GM15510 (cell line): ENCODE data around the gene ATP2A3.

ENCODE experiments used
- POLR2A ChIP-seq: IDR thresholded peaks from 3 replicates; pipeline ENCODE4 v1.6.1; 2011; ENCODE audit warnings: borderline replicate concordance; ENCODE audit not compliant: insufficient read length; ENCODE audit errors: extremely low read depth

Gene ATP2A3

DNA sequence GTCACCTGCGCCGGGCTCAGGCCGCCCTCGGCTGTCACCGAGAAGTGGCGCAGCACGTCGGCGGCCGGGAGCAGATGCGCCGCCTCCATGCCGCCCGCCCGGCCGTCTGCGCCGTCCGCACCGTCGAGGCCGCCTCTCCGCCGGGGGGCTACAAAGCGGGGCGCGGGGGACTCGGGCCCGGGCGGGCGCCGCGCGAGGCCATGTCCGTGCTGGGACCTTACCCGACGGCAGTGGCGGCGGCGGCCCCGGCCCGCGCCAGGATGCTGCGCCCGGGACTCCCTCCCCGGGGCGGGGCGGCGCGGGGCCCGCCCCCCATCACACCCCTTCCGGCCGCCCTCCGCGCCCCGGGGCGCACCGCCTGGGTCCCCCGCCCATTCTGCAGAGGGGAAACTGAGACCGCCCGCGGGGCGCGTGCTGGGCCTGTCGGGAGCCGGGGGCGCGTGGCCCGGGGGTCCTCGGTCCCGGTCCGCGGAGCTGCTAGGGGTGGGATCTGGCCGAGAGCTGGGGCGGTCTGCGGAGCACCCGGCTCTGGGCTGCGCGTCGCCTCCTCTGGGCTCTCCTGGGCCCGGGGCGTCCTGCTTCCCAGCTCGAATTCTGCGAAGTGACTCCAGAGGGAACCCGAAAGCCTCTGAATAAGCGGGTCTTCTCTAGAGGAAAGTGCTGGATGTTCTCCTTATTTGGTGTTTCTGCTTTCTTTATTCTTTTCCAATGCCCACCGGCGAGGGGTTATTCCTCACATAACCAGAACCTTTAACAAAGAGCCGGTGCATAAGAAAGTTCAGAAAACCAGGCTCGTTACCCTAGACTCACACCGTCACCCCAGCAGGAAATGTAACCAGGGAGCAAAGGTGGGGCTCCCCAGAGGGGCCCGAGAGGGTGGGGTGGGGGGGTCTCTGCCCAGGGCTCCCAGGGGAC is at the start of gene ATP2A3:
ATP2A3 (minus strand) TSS at position 235 of the 915 bp plus-strand sequence; CDS start at position 89, 146 bp downstream.
- TF ChIP-seq POLR2A, result peak; percentile 91

GRCh38 chr17:4010754-4011153 is 46.5 kb upstream of the ATP2A3 start:
- TF ChIP-seq POLR2A, result no peak

DNA sequence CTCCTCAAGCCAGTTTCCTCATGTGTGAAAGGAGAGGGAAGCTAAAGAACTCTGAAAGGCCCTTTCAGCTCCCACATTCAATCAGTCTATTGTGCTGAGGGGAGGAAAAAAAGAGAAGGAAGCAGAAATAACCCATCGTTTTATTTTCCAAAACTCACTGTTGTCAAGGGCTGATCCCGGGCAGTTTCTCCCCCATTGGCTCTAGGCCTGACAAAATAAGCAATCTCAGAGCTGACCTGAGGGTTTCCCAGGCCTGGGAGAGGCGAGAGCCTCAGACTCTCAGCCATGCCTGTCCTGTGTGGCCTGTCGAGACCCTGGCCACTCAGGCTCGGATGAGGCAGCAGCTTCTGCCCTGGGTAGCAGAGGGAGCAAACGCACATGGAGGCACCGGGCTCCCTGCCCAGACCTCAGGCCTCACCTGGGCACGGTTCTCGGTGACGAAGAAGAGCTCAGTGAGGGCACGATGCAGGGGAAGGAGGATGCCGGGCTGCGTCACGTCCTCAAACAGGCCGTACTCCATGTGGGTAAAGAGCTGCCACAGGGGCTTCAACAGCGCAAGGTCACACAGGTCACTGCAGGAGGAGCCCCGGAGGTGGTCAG is 45.0 kb upstream of the ATP2A3 start:
- TF ChIP-seq POLR2A, result no peak

DNA sequence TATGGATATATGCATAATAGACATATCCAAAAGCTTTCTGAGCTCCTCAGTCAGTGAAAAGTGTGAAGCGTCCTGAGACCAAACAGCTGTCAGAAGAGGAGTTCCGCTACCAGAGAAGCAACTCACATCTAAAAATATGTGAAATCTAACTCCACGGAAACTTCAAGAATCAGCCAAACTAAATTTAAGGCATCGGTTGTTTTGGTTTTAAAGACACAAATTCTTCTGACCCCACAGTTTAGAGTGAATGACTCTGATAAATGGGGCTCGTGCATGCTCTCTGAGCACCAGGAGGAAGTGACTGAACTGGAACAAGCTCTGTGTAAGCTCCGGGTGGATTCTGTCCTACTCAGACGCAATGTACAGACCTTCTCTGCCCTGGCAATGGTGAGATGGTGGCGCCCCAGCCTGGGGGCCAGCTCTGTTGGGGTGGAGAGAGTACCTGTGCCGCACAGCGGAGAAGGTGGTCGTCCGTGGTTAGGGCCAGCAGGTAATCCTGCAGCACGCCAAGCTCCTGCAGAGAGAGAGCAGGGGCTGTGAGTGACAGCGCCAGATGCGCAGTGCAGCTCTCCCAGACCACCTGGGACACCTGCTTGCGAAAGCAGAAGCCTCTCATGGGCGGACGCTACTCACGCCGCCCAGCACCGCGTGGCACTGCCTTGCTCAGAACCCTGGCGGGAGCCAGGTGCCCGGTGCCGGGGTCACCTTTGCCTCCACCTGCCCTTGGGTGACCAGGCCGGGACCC is 44.4 kb upstream of the ATP2A3 start:
- no peak for TF ChIP-seq POLR2A

- no peak for TF ChIP-seq POLR2A
Observed at GRCh38 chr17:4008082-4008435, 43.8 kb upstream of the ATP2A3 start.

- no peak for TF ChIP-seq POLR2A
Observed at GRCh38 chr17:4007346-4008081, 43.3 kb upstream of the ATP2A3 start.

GRCh38 chr17:4006745-4007211 is 42.5 kb upstream of the ATP2A3 start:
- TF ChIP-seq POLR2A, result no peak

GRCh38 chr17:4006165-4006589 is 41.9 kb upstream of the ATP2A3 start:
- TF ChIP-seq POLR2A, result no peak

- no peak for TF ChIP-seq POLR2A
Observed at GRCh38 chr17:4005296-4006164, 41.3 kb upstream of the ATP2A3 start.

DNA sequence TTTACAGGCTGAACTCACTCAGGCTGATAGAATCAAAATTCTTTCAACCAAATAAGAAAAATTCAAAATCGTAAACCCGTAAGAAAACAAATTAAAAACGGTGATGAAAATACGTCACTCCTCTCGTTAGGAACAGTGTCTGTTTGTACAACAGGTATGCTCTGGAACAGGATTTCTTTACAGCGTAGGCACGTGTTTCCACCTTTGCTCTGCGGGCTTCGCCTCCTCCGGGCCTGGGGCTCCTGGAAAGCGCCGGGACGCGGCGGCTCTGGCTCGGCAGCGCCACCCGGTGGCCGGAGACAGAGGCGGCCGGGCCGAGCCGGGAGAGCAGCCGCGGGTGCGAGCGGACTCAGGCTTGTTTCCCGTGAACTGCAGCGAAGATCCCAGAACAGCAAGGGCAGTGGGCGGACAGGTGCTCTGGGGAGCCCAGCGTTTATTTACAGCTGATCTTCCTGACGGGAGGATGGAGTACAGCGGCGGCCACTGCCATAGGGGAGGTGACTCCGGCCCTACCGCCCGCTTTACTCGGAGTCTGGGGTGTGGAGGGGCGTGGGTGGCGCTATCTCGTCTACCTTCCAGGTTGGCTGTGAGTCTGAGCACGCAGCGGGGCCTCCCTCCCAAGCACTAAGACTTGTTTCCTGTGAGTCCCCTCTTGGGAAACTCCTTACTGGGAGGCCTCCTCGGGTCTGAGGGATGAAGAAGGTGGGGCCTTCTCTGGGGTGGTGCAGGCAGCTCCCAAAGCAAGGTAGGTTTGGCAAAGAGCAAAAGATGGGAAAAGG is 40.5 kb upstream of the ATP2A3 start:
- no peak for TF ChIP-seq POLR2A

DNA sequence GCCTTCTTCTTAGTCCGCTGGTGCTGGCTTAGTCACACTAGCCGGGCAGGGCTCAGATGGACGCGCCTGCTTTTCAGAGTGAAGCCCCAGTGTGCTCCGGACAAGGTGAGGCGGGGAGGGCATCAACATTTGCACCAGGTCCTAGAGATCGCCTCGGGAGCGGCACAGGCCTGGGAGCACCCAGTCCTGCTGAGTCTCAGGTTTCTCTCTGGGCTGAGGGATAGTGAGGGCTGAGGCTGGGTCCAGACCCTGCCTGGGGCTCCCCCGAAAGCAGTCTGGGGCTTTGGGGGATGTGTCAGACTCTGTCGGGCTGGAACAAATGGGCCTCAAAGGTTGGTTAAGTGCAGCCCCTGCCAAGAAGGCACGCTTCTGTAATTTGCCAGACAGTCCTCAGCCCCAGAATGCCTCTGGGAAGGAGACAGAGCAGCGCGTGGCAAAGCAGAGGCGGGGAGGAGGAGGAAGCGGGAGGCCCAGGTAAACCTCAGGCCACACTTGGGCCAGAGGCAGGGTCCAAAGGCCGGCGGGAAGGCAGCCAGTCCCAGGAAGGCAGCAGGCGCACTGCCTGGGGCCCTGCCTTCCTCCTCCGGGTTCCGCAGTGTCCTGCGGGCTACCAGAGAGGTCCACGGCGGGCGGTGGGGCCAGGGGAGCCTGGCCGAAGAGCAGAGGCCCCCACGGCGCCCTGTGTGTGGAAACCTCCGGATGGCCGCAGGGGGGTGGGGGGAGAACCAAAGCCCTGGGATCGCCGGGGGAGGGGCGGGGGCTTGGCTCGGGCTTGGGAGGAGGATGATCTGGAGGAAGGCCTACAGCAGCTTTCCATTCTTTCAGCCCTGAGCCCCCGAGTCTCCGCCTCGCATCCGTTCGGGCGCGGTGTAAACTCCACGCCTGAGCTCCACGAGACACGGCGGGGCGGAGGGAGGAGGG is 39.5 kb upstream of the ATP2A3 start:
- TF ChIP-seq POLR2A, result no peak

GRCh38 chr17:4003131-4003500 is 38.9 kb upstream of the ATP2A3 start:
- no peak for TF ChIP-seq POLR2A
